ENCODE results near the gene KCNJ18.
"Not testable (repeated sequence)": the region's sequence is repeated elsewhere in the genome, so short reads cannot be mapped to it uniquely, and the experiment has no call there.

DNA sequence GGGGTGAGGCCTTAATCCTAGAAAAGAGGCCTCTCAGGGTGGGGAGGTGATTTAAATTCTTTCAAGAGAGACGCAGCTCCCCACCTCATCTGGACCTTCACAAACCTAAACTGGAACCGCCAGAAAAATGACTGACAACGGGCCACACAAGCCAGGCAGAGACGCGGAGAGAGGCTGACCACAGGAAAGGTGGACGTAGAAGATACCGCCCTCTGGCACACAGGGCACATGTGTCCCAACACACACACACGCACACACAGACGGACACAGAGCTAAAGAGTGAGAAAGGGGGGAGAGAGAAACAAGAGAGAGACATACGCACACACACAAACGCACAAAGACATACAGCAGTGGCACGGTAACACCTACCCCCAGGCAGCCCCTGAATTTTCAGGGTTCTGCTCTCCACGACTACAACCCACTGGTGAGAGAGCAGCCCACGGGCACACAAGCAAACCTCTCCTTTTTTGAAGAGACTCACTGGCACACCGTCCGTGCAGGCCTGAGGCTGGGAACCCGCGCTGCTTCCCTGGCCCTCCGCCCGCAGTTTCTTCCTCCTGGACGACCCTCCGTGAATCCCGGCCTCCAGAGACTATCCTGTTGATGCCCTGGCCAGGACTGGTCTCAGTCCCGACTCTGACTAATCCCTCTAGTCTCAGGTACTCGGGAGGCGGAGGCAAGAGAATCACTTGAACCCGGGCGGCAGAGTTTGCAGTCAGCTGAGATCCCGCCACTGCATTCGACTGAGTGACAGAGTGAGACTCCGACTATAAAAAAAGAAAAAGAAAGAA is 18.7 kb upstream of the KCNJ18 start:
- not testable (repeated sequence) for TF ChIP-seq POLR2A (IDR thresholded peaks at IDR 0.05; ENCODE audit: low read length); GATA1 (IDR thresholded peaks at IDR 0.05; ENCODE audit: low read depth, low read length)
